MM.1S (cell line): ENCODE results near the gene HEATR5A.

Source experiments
- DNase-seq: peaks from one replicate; pipeline ENCODE4 v3.0.0-alpha.2; 2015
- H2AFZ ChIP-seq: fragments of 300-600 bp; sonication (generic); 2 replicates; pipeline ENCODE4 v1.6.0; 2016; ENCODE audit warnings: antibody characterized with exemption, low read length
- H3F3A ChIP-seq: fragments of 300-600 bp; sonication (generic); 2 replicates; pipeline ENCODE4 v1.6.1; 2016; ENCODE audit warnings: mild to moderate bottlenecking, antibody characterized with exemption, low read length, moderate library complexity, mixed read lengths; ENCODE audit not compliant: insufficient read depth
- H3K27ac ChIP-seq: fragments of 300-600 bp; sonication (generic); 2 replicates; pipeline ENCODE4 v1.5.1; 2016; ENCODE audit warnings: mild to moderate bottlenecking, low read length
- H3K27me3 ChIP-seq: fragments of 300-600 bp; sonication (generic); replicated peaks from 2 replicates; pipeline ENCODE4 v1.6.0; 2016; ENCODE audit warnings: low read length; ENCODE audit not compliant: insufficient read depth
- H3K36me3 ChIP-seq: fragments of 300-600 bp; sonication (generic); replicated peaks from 2 replicates; pipeline ENCODE4 v1.6.1; 2016; ENCODE audit warnings: mild to moderate bottlenecking, low read length, mixed read lengths; ENCODE audit not compliant: insufficient read depth
- H3K4me1 ChIP-seq: fragments of 300-600 bp; sonication (generic); 2 replicates; pipeline ENCODE4 v1.6.1; 2016; ENCODE audit warnings: low read length, mixed read lengths
- H3K4me2 ChIP-seq: fragments of 300-600 bp; sonication (generic); 2 replicates; pipeline ENCODE4 v1.6.0; 2016; ENCODE audit warnings: low read depth, low read length
- H3K4me3 ChIP-seq: fragments of 300-600 bp; sonication (generic); 2 replicates; pipeline ENCODE4 v1.5.1; 2016; ENCODE audit warnings: low read length, mixed read lengths
- H3K79me2 ChIP-seq: fragments of 300-600 bp; sonication (generic); 2 replicates; pipeline ENCODE4 v1.6.1; 2016; ENCODE audit warnings: mixed run types, low read length, mixed read lengths
- H3K9ac ChIP-seq: fragments of 300-600 bp; sonication (generic); 2 replicates; pipeline ENCODE4 v1.6.1; 2016; ENCODE audit warnings: low read length, mixed read lengths
- H3K9me2 ChIP-seq: fragments of 300-600 bp; sonication (generic); replicated peaks from 2 replicates; pipeline ENCODE4 v1.6.1; 2016; ENCODE audit warnings: mild to moderate bottlenecking, low read length, mixed read lengths; ENCODE audit not compliant: insufficient read depth
- H3K9me3 ChIP-seq: fragments of 300-600 bp; sonication (generic); replicated peaks from 2 replicates; pipeline ENCODE4 v1.6.1; 2016; ENCODE audit warnings: mild to moderate bottlenecking, low read length, mixed read lengths; ENCODE audit not compliant: insufficient read depth
- H4K20me1 ChIP-seq: fragments of 300-600 bp; sonication (generic); 2 replicates; pipeline ENCODE4 v1.6.1; 2016; ENCODE audit warnings: mild to moderate bottlenecking, low read length, moderate library complexity, mixed read lengths; ENCODE audit not compliant: insufficient read depth
- EZH2 ChIP-seq: fragments of 300-600 bp; sonication (generic); optimal IDR thresholded peaks from 2 replicates; pipeline ENCODE3; 2017; ENCODE audit warnings: low read depth, mild to moderate bottlenecking, antibody characterized with exemption, low read length, mixed read lengths
- EZH2phosphoT487 ChIP-seq: fragments of 300-600 bp; sonication (generic); IDR thresholded peaks from 2 replicates; pipeline ENCODE4 v1.6.1; 2018; ENCODE audit warnings: antibody characterized with exemption, low read length
- TF ChIP-seq, protein P1 (sequence below): fragments of 300-600 bp; sonication (generic); IDR thresholded peaks from 2 replicates; pipeline ENCODE4 v1.5.1; 2016; ENCODE audit warnings: antibody characterized with exemption, low read length, mixed read lengths

The HEATR5A gene

DNA sequence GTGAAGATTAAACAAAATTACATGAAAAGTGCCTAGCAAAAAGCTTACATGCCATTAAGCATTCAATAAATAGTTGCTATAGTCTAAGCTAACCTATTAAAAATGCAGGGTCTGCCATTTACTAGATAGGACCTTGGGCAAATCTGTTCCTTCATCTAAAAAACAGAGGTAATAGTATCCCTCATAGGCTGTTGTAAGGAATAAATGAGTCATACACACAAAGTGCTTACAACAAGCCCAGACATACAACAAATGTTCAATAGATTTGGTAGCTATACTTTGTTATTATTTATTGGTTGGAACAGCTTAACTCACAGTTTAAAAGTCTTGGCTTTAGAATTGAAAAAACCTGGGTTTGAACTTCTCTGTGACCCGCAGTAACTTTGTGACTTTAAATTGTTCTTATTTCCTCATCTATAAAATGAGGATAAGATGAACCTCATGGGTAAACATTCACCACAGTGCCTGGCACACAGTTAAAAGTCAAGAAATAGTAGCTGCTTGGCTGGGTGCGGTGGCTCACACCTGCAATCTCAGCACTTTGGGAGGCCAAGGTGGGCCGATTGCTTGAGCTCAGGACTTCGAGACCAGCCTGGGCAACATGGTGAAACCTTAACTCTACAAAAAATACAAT is 24.7 kb downstream of the HEATR5A start:
- Histone ChIP-seq H3K4me2 (no peak overlapping the region), H4K20me1 (no peaks in the 10 kb centered on the region), H3K79me2 (no peaks in the 10 kb centered on the region), H3K4me3 (no peak overlapping the region), H3K9me3 (no peaks in the 10 kb centered on the region), H2AFZ (no peak overlapping the region), H3K27ac (no peak overlapping the region), H3F3A (no peaks in the 10 kb centered on the region), H3K36me3 (no peaks in the 10 kb centered on the region), H3K9me2 (no peaks in the 10 kb centered on the region), H3K27me3 (no peaks in the 10 kb centered on the region), H3K9ac (no peak overlapping the region), H3K4me1 (no peaks in the 10 kb centered on the region)
- TF ChIP-seq EZH2phosphoT487 (no peak), EZH2 (no peak)
- TF ChIP-seq, protein P1, sequence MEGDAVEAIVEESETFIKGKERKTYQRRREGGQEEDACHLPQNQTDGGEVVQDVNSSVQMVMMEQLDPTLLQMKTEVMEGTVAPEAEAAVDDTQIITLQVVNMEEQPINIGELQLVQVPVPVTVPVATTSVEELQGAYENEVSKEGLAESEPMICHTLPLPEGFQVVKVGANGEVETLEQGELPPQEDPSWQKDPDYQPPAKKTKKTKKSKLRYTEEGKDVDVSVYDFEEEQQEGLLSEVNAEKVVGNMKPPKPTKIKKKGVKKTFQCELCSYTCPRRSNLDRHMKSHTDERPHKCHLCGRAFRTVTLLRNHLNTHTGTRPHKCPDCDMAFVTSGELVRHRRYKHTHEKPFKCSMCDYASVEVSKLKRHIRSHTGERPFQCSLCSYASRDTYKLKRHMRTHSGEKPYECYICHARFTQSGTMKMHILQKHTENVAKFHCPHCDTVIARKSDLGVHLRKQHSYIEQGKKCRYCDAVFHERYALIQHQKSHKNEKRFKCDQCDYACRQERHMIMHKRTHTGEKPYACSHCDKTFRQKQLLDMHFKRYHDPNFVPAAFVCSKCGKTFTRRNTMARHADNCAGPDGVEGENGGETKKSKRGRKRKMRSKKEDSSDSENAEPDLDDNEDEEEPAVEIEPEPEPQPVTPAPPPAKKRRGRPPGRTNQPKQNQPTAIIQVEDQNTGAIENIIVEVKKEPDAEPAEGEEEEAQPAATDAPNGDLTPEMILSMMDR, result no peak
- DNase-seq, result no peak

DNA sequence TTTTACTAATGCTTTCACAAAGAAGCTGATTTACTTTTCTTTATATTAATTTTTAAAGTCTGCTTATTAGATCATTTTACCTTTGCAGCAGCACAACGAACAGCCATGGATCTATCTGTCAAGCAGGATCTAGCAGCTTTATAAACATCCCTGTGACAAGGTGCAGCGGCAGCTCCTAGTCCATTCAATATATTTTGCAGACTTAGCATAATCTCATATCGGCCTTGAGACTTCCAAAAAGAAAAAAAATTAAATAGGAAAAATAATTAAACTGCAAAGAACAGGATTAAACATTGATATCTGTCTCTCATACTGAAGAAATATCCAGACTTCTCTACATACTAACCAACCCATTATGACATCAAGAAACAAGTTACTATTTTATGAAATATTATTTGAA is 25.2 kb downstream of the HEATR5A start:
- no peak for DNase-seq
- no peak overlapping the region for H3K27ac ChIP-seq
- H3F3A ChIP-seq, result no peaks in the 10 kb centered on the region
- H3K4me1 ChIP-seq, result no peaks in the 10 kb centered on the region
- no peak overlapping the region for H2AFZ ChIP-seq
- no peak overlapping the region for H3K9ac ChIP-seq
- no peaks in the 10 kb centered on the region for H3K36me3 ChIP-seq
- H3K79me2 ChIP-seq, result no peaks in the 10 kb centered on the region
- H3K4me2 ChIP-seq, result no peak overlapping the region
- no peaks in the 10 kb centered on the region for H3K9me2 ChIP-seq
- no peaks in the 10 kb centered on the region for H4K20me1 ChIP-seq
- no peaks in the 10 kb centered on the region for H3K27me3 ChIP-seq
- H3K9me3 ChIP-seq, result no peaks in the 10 kb centered on the region
- H3K4me3 ChIP-seq, result no peak overlapping the region
- TF ChIP-seq EZH2phosphoT487, result no peak
- no peak for TF ChIP-seq EZH2
- TF ChIP-seq, protein P1, result no peak

DNA sequence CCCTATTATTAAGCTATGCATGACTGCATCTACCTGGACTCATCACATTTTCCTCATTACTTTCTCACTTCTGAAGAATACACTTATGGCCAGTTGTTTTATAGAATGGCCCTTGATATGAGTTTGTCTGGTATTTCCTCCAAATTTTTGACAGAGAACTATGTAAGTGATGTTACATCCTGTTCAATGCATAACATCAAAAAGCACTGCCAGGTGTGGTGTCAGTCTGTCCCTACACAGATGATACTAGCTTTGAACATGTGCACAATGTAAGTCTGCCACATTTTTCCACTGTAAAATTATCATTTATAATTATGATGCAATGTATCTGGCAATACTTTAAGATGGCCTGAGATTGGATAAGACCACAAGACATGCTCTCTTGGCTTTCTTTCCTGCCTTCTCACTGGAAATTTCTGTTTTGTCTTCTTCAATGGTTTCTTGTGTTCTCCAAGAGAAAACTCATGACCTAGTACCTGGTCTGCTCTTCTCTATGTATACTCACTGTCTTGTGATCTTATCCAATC is 28.3 kb downstream of the HEATR5A start:
- no peak for DNase-seq
- Histone ChIP-seq H3K4me2 (no peak overlapping the region), H3K27me3 (no peaks in the 10 kb centered on the region), H3K27ac (no peak overlapping the region), H3F3A (no peaks in the 10 kb centered on the region), H3K4me3 (no peak overlapping the region), H3K9me2 (no peaks in the 10 kb centered on the region), H3K36me3 (no peaks in the 10 kb centered on the region), H4K20me1 (no peaks in the 10 kb centered on the region), H3K79me2 (no peaks in the 10 kb centered on the region), H2AFZ (no peak overlapping the region), H3K9me3 (no peaks in the 10 kb centered on the region), H3K9ac (no peak overlapping the region), H3K4me1 (peaks cover 6% of the 10 kb centered on the region; the same call in 1 of the 2 replicates)
- TF ChIP-seq EZH2phosphoT487, result no peak
- TF ChIP-seq, protein P1, result no peak
- no peak for TF ChIP-seq EZH2
